Mesenchymal stem cell (in vitro differentiated cells and primary cell): ENCODE measurements around the gene SSBP1.
"Not testable (repeated sequence)": the region's sequence is repeated elsewhere in the genome, so short reads cannot be mapped to it uniquely, and the experiment has no call there.

Experiments
- DNase-seq: peaks from one replicate; pipeline ENCODE4 v3.0.0-alpha.2; 2013
- H2AFZ ChIP-seq: one replicate; pipeline ENCODE4 v1.6.1; 2013; ENCODE audit warnings: low read depth, mild to moderate bottlenecking, control low read depth, inconsistent platforms, low read length, moderate library complexity
- H2AK5ac ChIP-seq: 2 replicates; pipeline ENCODE4 v1.6.1; 2013; ENCODE audit warnings: low read length, moderate library complexity, mild to moderate bottlenecking, inconsistent platforms; ENCODE audit not compliant: severe bottlenecking
- H2BK120ac ChIP-seq: one replicate; pipeline ENCODE4 v1.6.1; 2013; ENCODE audit warnings: low read depth, mild to moderate bottlenecking, inconsistent platforms, low read length, moderate library complexity
- H2BK12ac ChIP-seq, 2 experiments: one replicate each; pipeline ENCODE4 v1.6.1; 2013; ENCODE audit warnings: inconsistent platforms in 2 of 2, low read length in 2 of 2, mild to moderate bottlenecking in 2 of 2, moderate library complexity in 2 of 2, control low read depth in 1 of 2
- H2BK15ac ChIP-seq: one replicate; pipeline ENCODE4 v1.6.1; 2013; ENCODE audit warnings: mild to moderate bottlenecking, low read depth, inconsistent platforms; ENCODE audit not compliant: poor library complexity, severe bottlenecking
- H2BK5ac ChIP-seq: 2 replicates; pipeline ENCODE4 v1.6.1; 2013; ENCODE audit warnings: low read depth, mild to moderate bottlenecking, low read length, control low read depth, inconsistent platforms; ENCODE audit not compliant: poor library complexity, severe bottlenecking
- H3K14ac ChIP-seq, 2 experiments: one replicate each; pipeline ENCODE4 v1.6.1; 2013; ENCODE audit warnings: inconsistent platforms in 2 of 2, low read length in 2 of 2, control low read depth in 1 of 2, mild to moderate bottlenecking in 1 of 2, moderate library complexity in 1 of 2
- H3K18ac ChIP-seq, 2 experiments: one replicate each; pipeline ENCODE4 v1.6.1; 2013; ENCODE audit warnings: inconsistent platforms in 2 of 2, low read length in 2 of 2, control low read depth in 1 of 2, low read depth in 1 of 2, mild to moderate bottlenecking in 1 of 2
- H3K23ac ChIP-seq, 2 experiments: one replicate each; pipeline ENCODE4 v1.6.1; 2013; ENCODE audit warnings: inconsistent platforms in 2 of 2, low read length in 2 of 2, mild to moderate bottlenecking in 2 of 2, moderate library complexity in 2 of 2, control low read depth in 1 of 2
- H3K27ac ChIP-seq: 2 replicates; pipeline ENCODE4 v1.5.1; 2013; ENCODE audit warnings: mild to moderate bottlenecking, moderate library complexity, low read length, control low read depth, inconsistent platforms; ENCODE audit not compliant: poor library complexity, severe bottlenecking
- H3K27me3 ChIP-seq, 2 experiments: 2 replicates each; pipeline versions ENCODE4 v1.6.1 to v1.7.0; 2013; ENCODE audit warnings: low read length in 2 of 2, mild to moderate bottlenecking in 2 of 2, moderate library complexity in 2 of 2, control low read depth in 1 of 2, inconsistent platforms in 1 of 2; ENCODE audit not compliant: control insufficient read depth in 1 of 2, insufficient read depth in 1 of 2
- H3K36me3 ChIP-seq, 2 experiments: 2 replicates each; pipeline versions ENCODE4 v1.6.1 to v1.7.0; 2013; ENCODE audit warnings: low read length in 2 of 2, control low read depth in 1 of 2, inconsistent platforms in 1 of 2, low read depth in 1 of 2, mild to moderate bottlenecking in 1 of 2; ENCODE audit not compliant: insufficient read depth in 2 of 2, control insufficient read depth in 1 of 2
- H3K4ac ChIP-seq, 2 experiments: one replicate each; pipeline ENCODE4 v1.6.1; 2013; ENCODE audit warnings: inconsistent platforms in 2 of 2, low read length in 2 of 2, mild to moderate bottlenecking in 2 of 2, moderate library complexity in 2 of 2, control low read depth in 1 of 2, low read depth in 1 of 2
- H3K4me1 ChIP-seq: 2 replicates; pipeline ENCODE4 v1.6.1; 2013; ENCODE audit warnings: low read depth, low read length, control low read depth; ENCODE audit not compliant: control insufficient read depth, insufficient read depth
- H3K4me2 ChIP-seq: 2 replicates; pipeline ENCODE4 v1.6.1; 2013; ENCODE audit warnings: low read length, mild to moderate bottlenecking, inconsistent platforms; ENCODE audit not compliant: poor library complexity, severe bottlenecking
- H3K4me3 ChIP-seq, 2 experiments: 2 replicates each; pipeline versions ENCODE4 v1.5.1 to v1.7.0; 2013; ENCODE audit warnings: low read length in 2 of 2, mild to moderate bottlenecking in 2 of 2, control low read depth in 1 of 2, low read depth in 1 of 2; ENCODE audit not compliant: insufficient read depth in 1 of 2
- H3K79me1 ChIP-seq: replicated peaks from 2 replicates; pipeline ENCODE4 v1.6.1; 2013; ENCODE audit warnings: mild to moderate bottlenecking, control low read depth, low read length, inconsistent platforms; ENCODE audit not compliant: poor library complexity, severe bottlenecking
- H3K9ac ChIP-seq: 2 replicates; pipeline ENCODE4 v1.7.0; 2013; ENCODE audit warnings: mild to moderate bottlenecking, low read length, moderate library complexity
- H3K9me3 ChIP-seq: 2 replicates; pipeline ENCODE4 v1.7.0; 2013; ENCODE audit warnings: mild to moderate bottlenecking, low read length; ENCODE audit not compliant: control insufficient read depth
- H4K8ac ChIP-seq: one replicate; pipeline ENCODE4 v1.6.1; 2013; ENCODE audit warnings: inconsistent platforms, mild to moderate bottlenecking, low read length, moderate library complexity
- H4K91ac ChIP-seq: one replicate; pipeline ENCODE4 v1.6.1; 2013; ENCODE audit warnings: mild to moderate bottlenecking, low read length, inconsistent platforms
- WGBS: methylation state at CpG from one replicate; pipeline ENCODE4 v1.1.7; 2013; ENCODE audit warnings: mixed read lengths; 5-methylcytosine and 5-hydroxymethylcytosine counted together

SSBP1 gene

GRCh38 chr7:141763797-141764196 lies 25.6 kb downstream of the SSBP1 start, which contains the start of gene TAS2R3:
Gene TAS2R3 (plus strand): TSS chr7:141764097. CDS start chr7:141764159, 62 bp downstream.
- no peak within 1 kb of the TSS for H3K27ac ChIP-seq
- no peak within 1 kb of the TSS for H3K4me2 ChIP-seq
- no peak within 1 kb of the TSS for H3K18ac ChIP-seq
- H3K9me3 ChIP-seq: no peaks in the 10 kb centered on the region
- H2AFZ ChIP-seq: no peak within 1 kb of the TSS
- no peak within 1 kb of the TSS for H4K91ac ChIP-seq
- H2BK12ac ChIP-seq: no peak within 1 kb of the TSS
- H3K4ac ChIP-seq: no peak within 1 kb of the TSS
- 98% methylated on average over 3 of the region's 3 CpGs for WGBS
- no peak within 1 kb of the TSS for H2BK5ac ChIP-seq
- H3K4me1 ChIP-seq: no peaks in the 10 kb centered on the region
- no peak within 1 kb of the TSS for H4K8ac ChIP-seq
- H3K36me3 ChIP-seq: peaks cover 16 to 61% of the 10 kb centered on the region in 2 experiments
- no peak within 1 kb of the TSS for H3K4me3 ChIP-seq
- H3K27me3 ChIP-seq: no peaks in the 10 kb centered on the region
- H3K14ac ChIP-seq: no peak within 1 kb of the TSS
- H2AK5ac ChIP-seq: no peak within 1 kb of the TSS
- peaks cover 19% of the 10 kb centered on the region for H3K79me1 ChIP-seq
- no peak within 1 kb of the TSS for H2BK120ac ChIP-seq
- no peak within 1 kb of the TSS for H2BK15ac ChIP-seq
- no peak for DNase-seq
- no peak within 1 kb of the TSS for H3K23ac ChIP-seq
- H3K9ac ChIP-seq: no peak within 1 kb of the TSS

GRCh38 chr7:141770083-141770583 lies 32.0 kb downstream of the SSBP1 start:
- H3K18ac ChIP-seq, H3K36me3 ChIP-seq, H2BK12ac ChIP-seq, H2AFZ ChIP-seq, H2BK5ac ChIP-seq, H3K4me1 ChIP-seq, H3K79me1 ChIP-seq, H3K4me2 ChIP-seq, H2AK5ac ChIP-seq, DNase-seq, H4K91ac ChIP-seq, H2BK120ac ChIP-seq, H3K27me3 ChIP-seq, H3K23ac ChIP-seq, H3K4me3 ChIP-seq, H3K9me3 ChIP-seq, H3K14ac ChIP-seq, H3K27ac ChIP-seq, H3K4ac ChIP-seq, H3K9ac ChIP-seq, H4K8ac ChIP-seq, H2BK15ac ChIP-seq: not testable (repeated sequence)
- WGBS: 100% methylated on average over 2 of the region's 3 CpGs

- no peak within 1 kb of the TSS for H3K23ac ChIP-seq
- H4K91ac ChIP-seq: no peak within 1 kb of the TSS
- H3K9me3 ChIP-seq: no peaks in the 10 kb centered on the region
- no peak within 1 kb of the TSS for H2BK120ac ChIP-seq
- no peak for DNase-seq
- no peak within 1 kb of the TSS for H2AFZ ChIP-seq
- 83% methylated on average over 1 of the region's 1 CpG for WGBS
- H2BK15ac ChIP-seq: no peak within 1 kb of the TSS
- no peak within 1 kb of the TSS for H3K14ac ChIP-seq
- no peak within 1 kb of the TSS for H2BK12ac ChIP-seq
- H3K4me2 ChIP-seq: no peak within 1 kb of the TSS
- no peaks in the 10 kb centered on the region for H3K4me1 ChIP-seq
- H3K27ac ChIP-seq: no peak within 1 kb of the TSS
- H3K4me3 ChIP-seq: no peak within 1 kb of the TSS
- no peak within 1 kb of the TSS for H3K4ac ChIP-seq
- H3K79me1 ChIP-seq: peaks cover 9% of the 10 kb centered on the region
- no peak within 1 kb of the TSS for H3K9ac ChIP-seq
- no peak within 1 kb of the TSS for H3K18ac ChIP-seq
- H2BK5ac ChIP-seq: no peak within 1 kb of the TSS
- no peak within 1 kb of the TSS for H4K8ac ChIP-seq
- no peak within 1 kb of the TSS for H2AK5ac ChIP-seq
- H3K27me3 ChIP-seq: no peaks in the 10 kb centered on the region
- H3K36me3 ChIP-seq: peaks cover 11 to 31% of the 10 kb centered on the region in 2 experiments
Measured at GRCh38 chr7:141776374-141776773, 38.2 kb downstream of the SSBP1 start, which contains the start of gene TAS2R4. Gene TAS2R4 (plus strand): TSS chr7:141776674. CDS start chr7:141778489, 1,815 bp downstream.

GRCh38 chr7:141785706-141786552 lies 47.8 kb downstream of the SSBP1 start:
- Histone ChIP-seq H3K4ac (no peak overlapping the region), H2BK15ac (no peak overlapping the region), H4K8ac (no peak overlapping the region), H3K4me2 (no peak overlapping the region), H2AK5ac (no peak overlapping the region), H2BK120ac (no peak overlapping the region), H3K4me3 (no peak overlapping the region), H2BK12ac (no peak overlapping the region), H3K18ac (no peak overlapping the region), H3K4me1 (peaks cover 1% of the 10 kb centered on the region), H2BK5ac (no peak overlapping the region), H3K9ac (no peak overlapping the region), H2AFZ (peak overlapping the region; percentile 61), H3K14ac (no peak overlapping the region), H3K27ac (no peak overlapping the region), H3K23ac (peak overlapping the region in 1 of 2 experiments; percentile 72), H3K36me3 (peaks cover 13 to 19% of the 10 kb centered on the region in 2 experiments), H3K27me3 (no peaks in the 10 kb centered on the region), H3K79me1 (peaks cover 12% of the 10 kb centered on the region), H4K91ac (no peak overlapping the region), H3K9me3 (no peaks in the 10 kb centered on the region)
- WGBS: 80% methylated on average over 11 of the region's 13 CpGs
- DNase-seq: peak; percentile 64
